DND-41 (cell line): ENCODE results near the gene CLSTN3.

Source experiments
- ATAC-seq: fragments of 200-7000 bp; cut with Tn5 transposase; 3 replicates; pipeline ENCODE4 v1.9.1; 2021; ENCODE audit warnings: low read depth; ENCODE audit not compliant: insufficient read depth
- DNase-seq: peaks from one replicate; pipeline ENCODE4 v3.0.0-alpha.2; 2020
- H2AFZ ChIP-seq: 2 replicates; pipeline ENCODE4 v1.6.0; 2012; ENCODE audit warnings: low read depth, low read length
- H3K27ac ChIP-seq: 2 replicates; pipeline ENCODE4 v1.5.1; 2012; ENCODE audit warnings: low read length, inconsistent platforms
- H3K27me3 ChIP-seq: fragments of 200-600 bp; sonication (generic); 2 replicates; pipeline ENCODE4 v1.6.0; 2012; ENCODE audit warnings: low read length, mild to moderate bottlenecking, inconsistent platforms; ENCODE audit not compliant: insufficient read depth, poor library complexity
- H3K36me3 ChIP-seq: 2 replicates; pipeline ENCODE4 v1.5.1; 2012; ENCODE audit warnings: low read length, inconsistent platforms; ENCODE audit not compliant: insufficient read depth
- H3K4me1 ChIP-seq: 2 replicates; pipeline ENCODE4 v1.5.1; 2012; ENCODE audit warnings: mild to moderate bottlenecking, low read length; ENCODE audit not compliant: insufficient read depth
- H3K4me2 ChIP-seq: 2 replicates; pipeline ENCODE4 v1.6.0; 2012; ENCODE audit warnings: mild to moderate bottlenecking, moderate library complexity, low read length, inconsistent platforms; ENCODE audit not compliant: insufficient read depth
- H3K4me3 ChIP-seq, 2 experiments: fragments of 200-600 bp in 1 of 2; shearing (Covaris generic) in 1 of 2; 2 replicates each; pipeline ENCODE4 v1.5.1; 2012 to 2016; ENCODE audit warnings: inconsistent platforms in 2 of 2, low read length in 2 of 2, mild to moderate bottlenecking in 2 of 2, low read depth in 1 of 2, moderate library complexity in 1 of 2
- H3K79me2 ChIP-seq: 2 replicates; pipeline ENCODE4 v1.6.0; 2012; ENCODE audit warnings: low read length, inconsistent platforms; ENCODE audit not compliant: insufficient read depth
- H3K9ac ChIP-seq: 2 replicates; pipeline ENCODE4 v1.6.0; 2012; ENCODE audit warnings: low read depth, mild to moderate bottlenecking, inconsistent platforms, low read length, moderate library complexity
- H3K9me3 ChIP-seq: 2 replicates; pipeline ENCODE4 v1.5.1; 2012; ENCODE audit warnings: low read length, moderate library complexity, mild to moderate bottlenecking, inconsistent platforms; ENCODE audit not compliant: insufficient read depth, severe bottlenecking
- H4K20me1 ChIP-seq: 2 replicates; pipeline ENCODE4 v1.6.0; 2012; ENCODE audit warnings: low read length; ENCODE audit not compliant: insufficient read depth
- EZH2 ChIP-seq: IDR thresholded peaks from 3 replicates; pipeline ENCODE4 v1.6.1; 2012; ENCODE audit warnings: borderline replicate concordance, low read depth, mild to moderate bottlenecking, moderate library complexity, low read length, inconsistent platforms; ENCODE audit not compliant: severe bottlenecking
- TF ChIP-seq, protein P1 (sequence below): IDR thresholded peaks from 2 replicates; pipeline ENCODE4 v1.5.1; 2012; ENCODE audit warnings: borderline replicate concordance, low read length, moderate library complexity, mild to moderate bottlenecking; ENCODE audit not compliant: poor library complexity, severe bottlenecking; ENCODE audit errors: extremely low read depth

Gene CLSTN3

DNA sequence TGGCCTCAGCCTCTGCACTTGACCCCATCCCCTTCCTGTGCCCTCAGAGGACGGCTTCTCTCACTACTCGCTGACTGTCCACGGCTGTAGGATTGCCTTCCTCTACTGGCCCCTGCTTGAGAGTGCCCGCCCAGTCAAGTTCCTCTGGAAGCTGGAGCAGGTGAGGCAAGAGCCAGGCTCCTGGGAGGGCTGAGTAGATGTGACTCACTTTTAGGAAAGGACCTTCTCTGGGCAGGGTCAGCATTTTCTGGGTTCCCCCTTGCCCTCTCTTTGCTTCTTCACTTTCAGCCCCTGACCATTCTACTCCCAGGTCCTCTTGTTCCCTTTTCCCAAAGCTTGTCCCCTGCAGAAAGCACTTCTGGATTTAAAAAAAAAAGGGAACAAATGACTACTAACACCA is 7.7 kb downstream of the CLSTN3 start:
- H3K9me3 ChIP-seq: no peaks in the 10 kb centered on the region
- no peaks in the 10 kb centered on the region for H3K27me3 ChIP-seq
- peaks cover 68% of the 10 kb centered on the region for H3K36me3 ChIP-seq
- H3K27ac ChIP-seq: no peak overlapping the region
- no peak overlapping the region for H2AFZ ChIP-seq
- no peak overlapping the region for H3K4me2 ChIP-seq
- no peak overlapping the region for H3K4me3 ChIP-seq
- no peaks in the 10 kb centered on the region for H3K4me1 ChIP-seq
- H3K79me2 ChIP-seq: no peaks in the 10 kb centered on the region
- ATAC-seq (no peak), DNase-seq (no peak)
- H3K9ac ChIP-seq: no peak overlapping the region
- no peaks in the 10 kb centered on the region; the same call in 1 of the 2 replicates for H4K20me1 ChIP-seq
- TF ChIP-seq, protein P1, sequence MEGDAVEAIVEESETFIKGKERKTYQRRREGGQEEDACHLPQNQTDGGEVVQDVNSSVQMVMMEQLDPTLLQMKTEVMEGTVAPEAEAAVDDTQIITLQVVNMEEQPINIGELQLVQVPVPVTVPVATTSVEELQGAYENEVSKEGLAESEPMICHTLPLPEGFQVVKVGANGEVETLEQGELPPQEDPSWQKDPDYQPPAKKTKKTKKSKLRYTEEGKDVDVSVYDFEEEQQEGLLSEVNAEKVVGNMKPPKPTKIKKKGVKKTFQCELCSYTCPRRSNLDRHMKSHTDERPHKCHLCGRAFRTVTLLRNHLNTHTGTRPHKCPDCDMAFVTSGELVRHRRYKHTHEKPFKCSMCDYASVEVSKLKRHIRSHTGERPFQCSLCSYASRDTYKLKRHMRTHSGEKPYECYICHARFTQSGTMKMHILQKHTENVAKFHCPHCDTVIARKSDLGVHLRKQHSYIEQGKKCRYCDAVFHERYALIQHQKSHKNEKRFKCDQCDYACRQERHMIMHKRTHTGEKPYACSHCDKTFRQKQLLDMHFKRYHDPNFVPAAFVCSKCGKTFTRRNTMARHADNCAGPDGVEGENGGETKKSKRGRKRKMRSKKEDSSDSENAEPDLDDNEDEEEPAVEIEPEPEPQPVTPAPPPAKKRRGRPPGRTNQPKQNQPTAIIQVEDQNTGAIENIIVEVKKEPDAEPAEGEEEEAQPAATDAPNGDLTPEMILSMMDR: no peak
- TF ChIP-seq EZH2: no peak

DNA sequence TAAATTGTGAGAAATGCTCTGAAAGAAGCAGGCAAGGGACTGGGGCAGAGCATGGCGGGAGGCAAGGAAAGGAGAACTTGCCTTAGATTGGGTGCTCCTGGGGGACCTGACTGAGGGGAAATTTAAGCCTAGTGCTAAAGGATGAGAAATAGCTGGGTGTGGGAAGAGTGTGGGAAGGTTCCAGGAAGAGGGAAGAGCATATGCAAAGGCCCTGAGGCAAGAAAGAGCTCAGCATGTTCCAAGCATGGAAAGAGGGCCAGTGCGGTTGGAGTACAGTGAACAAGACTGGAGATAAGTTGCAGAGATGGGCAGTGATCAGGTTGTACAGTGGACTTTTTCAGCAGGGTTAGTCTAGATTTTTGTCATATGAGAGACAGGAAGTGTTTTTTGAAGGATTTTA is 9.0 kb downstream of the CLSTN3 start:
- Histone ChIP-seq H3K4me3 (no peak overlapping the region), H2AFZ (no peak overlapping the region), H3K27ac (no peak overlapping the region), H4K20me1 (no peaks in the 10 kb centered on the region; the same call in 1 of the 2 replicates), H3K79me2 (no peaks in the 10 kb centered on the region), H3K9ac (no peak overlapping the region), H3K4me1 (no peaks in the 10 kb centered on the region), H3K9me3 (no peaks in the 10 kb centered on the region), H3K36me3 (peaks cover 66% of the 10 kb centered on the region), H3K4me2 (no peak overlapping the region), H3K27me3 (no peaks in the 10 kb centered on the region)
- no peak for TF ChIP-seq EZH2
- TF ChIP-seq, protein P1: no peak
- DNase-seq: no peak
- ATAC-seq: no peak

DNA sequence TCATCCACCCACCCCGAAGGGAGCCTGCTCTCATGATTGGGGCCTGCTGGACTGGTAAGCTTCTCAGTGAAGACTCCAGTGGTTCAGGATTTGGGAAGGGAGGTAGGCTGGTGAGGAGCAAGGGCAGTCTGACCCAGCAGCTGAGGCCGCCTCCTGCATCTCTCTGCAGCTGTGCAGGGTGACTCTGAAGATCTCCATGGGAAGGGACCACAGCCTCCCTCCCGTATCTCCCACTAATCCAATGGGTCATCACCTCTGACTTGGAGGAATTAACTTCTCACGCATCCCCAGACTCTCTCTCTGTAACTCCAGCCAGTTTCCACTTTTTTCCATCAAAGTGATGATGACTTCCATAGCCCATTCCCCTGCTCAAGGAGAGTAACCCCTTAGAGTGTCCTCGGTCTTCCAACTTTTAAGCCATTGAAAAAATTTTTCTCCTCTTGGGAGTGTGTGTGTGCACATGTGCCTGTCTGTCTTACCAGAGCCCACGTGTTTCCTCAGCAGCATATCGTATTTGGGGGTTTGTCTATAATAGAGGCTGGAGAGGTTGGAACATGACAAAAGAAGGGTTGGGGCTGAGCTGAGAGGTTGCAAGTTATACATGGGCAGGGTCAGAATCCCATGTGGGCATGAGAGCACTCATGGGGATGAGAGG is 11.3 kb downstream of the CLSTN3 start:
- Histone ChIP-seq H3K4me1 (no peaks in the 10 kb centered on the region), H2AFZ (no peak overlapping the region), H3K36me3 (peaks cover 52% of the 10 kb centered on the region), H3K9ac (no peak overlapping the region), H3K27ac (no peak overlapping the region), H3K4me3 (no peak overlapping the region), H4K20me1 (no peaks in the 10 kb centered on the region), H3K4me2 (no peak overlapping the region), H3K9me3 (no peaks in the 10 kb centered on the region), H3K79me2 (no peaks in the 10 kb centered on the region), H3K27me3 (no peaks in the 10 kb centered on the region)
- ATAC-seq (no peak), DNase-seq (no peak)
- TF ChIP-seq, protein P1: no peak
- TF ChIP-seq EZH2: no peak
